Astrocyte (in vitro differentiated cells and primary cell): ENCODE results near the gene NDUFS7.

Experiments
- EZH2 ChIP-seq: IDR thresholded peaks from 2 replicates; pipeline ENCODE4 v1.6.1; 2012; ENCODE audit warnings: mild to moderate bottlenecking, low read length, inconsistent platforms; ENCODE audit not compliant: insufficient read depth
- TF ChIP-seq, protein P1 (sequence below): IDR thresholded peaks from 2 replicates; pipeline ENCODE4 v1.5.1; 2011; ENCODE audit warnings: low read depth, mild to moderate bottlenecking, inconsistent platforms, low read length, moderate library complexity; ENCODE audit not compliant: insufficient read depth

GRCh38 chr19:1423436-1424191 lies 39.9 kb downstream of the NDUFS7 start:
- TF ChIP-seq, protein P1, sequence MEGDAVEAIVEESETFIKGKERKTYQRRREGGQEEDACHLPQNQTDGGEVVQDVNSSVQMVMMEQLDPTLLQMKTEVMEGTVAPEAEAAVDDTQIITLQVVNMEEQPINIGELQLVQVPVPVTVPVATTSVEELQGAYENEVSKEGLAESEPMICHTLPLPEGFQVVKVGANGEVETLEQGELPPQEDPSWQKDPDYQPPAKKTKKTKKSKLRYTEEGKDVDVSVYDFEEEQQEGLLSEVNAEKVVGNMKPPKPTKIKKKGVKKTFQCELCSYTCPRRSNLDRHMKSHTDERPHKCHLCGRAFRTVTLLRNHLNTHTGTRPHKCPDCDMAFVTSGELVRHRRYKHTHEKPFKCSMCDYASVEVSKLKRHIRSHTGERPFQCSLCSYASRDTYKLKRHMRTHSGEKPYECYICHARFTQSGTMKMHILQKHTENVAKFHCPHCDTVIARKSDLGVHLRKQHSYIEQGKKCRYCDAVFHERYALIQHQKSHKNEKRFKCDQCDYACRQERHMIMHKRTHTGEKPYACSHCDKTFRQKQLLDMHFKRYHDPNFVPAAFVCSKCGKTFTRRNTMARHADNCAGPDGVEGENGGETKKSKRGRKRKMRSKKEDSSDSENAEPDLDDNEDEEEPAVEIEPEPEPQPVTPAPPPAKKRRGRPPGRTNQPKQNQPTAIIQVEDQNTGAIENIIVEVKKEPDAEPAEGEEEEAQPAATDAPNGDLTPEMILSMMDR = no peak
- TF ChIP-seq EZH2 = no peak
